SK-N-MC (cell line): ENCODE data around the gene VPS26C.

Experiments used
- EZH2 ChIP-seq: fragments of 200-600 bp; sonication (generic); IDR thresholded peaks from one replicate; pipeline ENCODE4 v1.6.1; 2017; ENCODE audit warnings: antibody characterized with exemption
- POLR2AphosphoS5 ChIP-seq: IDR thresholded peaks from 2 replicates; pipeline ENCODE4 v1.6.1; 2012; ENCODE audit warnings: mild to moderate bottlenecking, low read depth, low read length, borderline replicate concordance

DNA sequence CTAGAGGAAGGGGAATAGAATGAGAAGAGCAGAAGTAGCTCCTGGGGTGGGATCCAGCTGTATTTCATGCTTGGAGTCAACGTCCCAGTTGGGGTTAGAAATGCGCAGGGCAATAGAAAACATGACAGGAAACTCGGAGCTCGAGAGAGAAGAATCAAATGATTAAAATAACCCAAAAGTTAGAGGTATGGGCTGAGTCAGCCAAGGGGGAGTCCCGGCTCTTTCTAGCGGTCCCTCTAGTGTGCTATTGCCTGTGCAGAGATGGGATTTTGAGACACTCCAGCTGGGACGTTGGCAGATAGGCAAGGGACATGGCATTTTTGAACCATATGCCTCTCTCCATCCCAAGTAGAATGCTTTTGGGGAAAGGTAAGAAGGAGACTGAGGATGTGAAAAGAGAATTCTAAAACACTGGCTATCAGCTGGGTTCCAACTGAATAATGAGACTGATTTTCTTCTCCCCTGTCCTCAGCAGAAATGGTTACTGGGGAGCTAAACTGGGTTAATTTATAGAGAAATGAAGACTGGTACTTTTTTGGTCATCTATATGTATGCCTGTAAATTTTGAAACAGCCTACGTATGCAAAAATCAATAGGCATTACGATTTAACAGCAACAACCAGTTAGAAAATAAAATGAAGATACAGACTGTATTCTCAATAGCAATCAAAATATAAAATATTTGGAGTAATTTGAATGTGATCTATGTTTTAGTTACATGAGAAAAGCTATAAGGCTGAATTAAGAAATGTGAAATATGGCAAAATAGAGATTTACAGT lies 7.0 kb upstream of the VPS26C start:
- TF ChIP-seq POLR2AphosphoS5 (no peak), EZH2 (no peak)
